H1 (cell line): ENCODE data around the gene KCNK4. TPM values are rescaled to one million over a fixed set of nuclear protein-coding genes. Genes with fewer than 3 reads are reported as not detected.

Experiments
- CTCF ChIA-PET: fragments of 300-600 bp; sonication (Branson Sonifier 250); formaldehyde crosslinking; loops from one replicate; lab custom pipeline; 2021; ENCODE audit not compliant: partially characterized antibody; lab: Charles Lee
- POLR2A ChIA-PET: fragments of 300-600 bp; sonication (Branson Sonifier 250); formaldehyde crosslinking; loops from one replicate; lab custom pipeline; 2021; ENCODE audit warnings: inconsistent platforms; ENCODE audit not compliant: partially characterized antibody; lab: Charles Lee
- DNase-seq, 2 experiments: peaks; one replicate each; pipeline versions ENCODE4 v3.0.0 to v3.0.0-alpha.2; 2010 to 2022; ENCODE audit warnings: low spot score in 2 of 2, low read depth in 1 of 2, mixed read lengths in 1 of 2
- FAIRE-seq: peaks from 2 replicates; lab custom pipeline; 2011; peaks lifted over from hg19 to GRCh38; lab: Jason Lieb, UNC
- H2AFZ ChIP-seq: 2 replicates; pipeline ENCODE4 v1.8.1; 2012; ENCODE audit warnings: low read length, inconsistent platforms
- H2AK5ac ChIP-seq: 2 replicates; pipeline ENCODE4 v1.6.1; 2013; ENCODE audit warnings: low read depth, low read length
- H2BK120ac ChIP-seq: replicated peaks from 2 replicates; pipeline ENCODE3; 2013; ENCODE audit warnings: low read depth, low read length, inconsistent platforms
- H2BK12ac ChIP-seq: 2 replicates; pipeline ENCODE4 v1.6.1; 2013; ENCODE audit warnings: low read depth, low read length
- H2BK15ac ChIP-seq: 2 replicates; pipeline ENCODE4 v1.6.1; 2013; ENCODE audit warnings: low read length
- H2BK20ac ChIP-seq: 2 replicates; pipeline ENCODE4 v1.6.1; 2013; ENCODE audit warnings: low read length
- H2BK5ac ChIP-seq: 2 replicates; pipeline ENCODE4 v1.6.1; 2013; ENCODE audit warnings: low read depth, low read length
- H3K14ac ChIP-seq: 2 replicates; pipeline ENCODE4 v1.6.1; 2013; ENCODE audit warnings: inconsistent platforms; ENCODE audit not compliant: insufficient read length
- H3K18ac ChIP-seq: 2 replicates; pipeline ENCODE4 v1.6.1; 2013; ENCODE audit warnings: low read length; ENCODE audit errors: extremely low read depth
- H3K23ac ChIP-seq: 2 replicates; pipeline ENCODE4 v1.6.1; 2013; ENCODE audit warnings: inconsistent platforms; ENCODE audit not compliant: insufficient read length
- H3K23me2 ChIP-seq: 2 replicates; pipeline ENCODE4 v1.6.1; 2013; ENCODE audit warnings: low read depth, low read length
- H3K27ac ChIP-seq: 2 replicates; pipeline ENCODE4 v1.6.1; 2011; ENCODE audit warnings: low read depth, low read length, inconsistent platforms
- H3K27me3 ChIP-seq, 4 experiments: replicated peaks in 1 of 4; 1 replicate in 1 of 4; 2 replicates in 3 of 4; pipeline versions ENCODE4 v1.6.1 to v1.8.1; 2011 to 2013; ENCODE audit warnings: low read length in 3 of 4, mild to moderate bottlenecking in 3 of 4, inconsistent platforms in 2 of 4, mixed read lengths in 2 of 4, moderate library complexity in 1 of 4; ENCODE audit not compliant: control insufficient read depth in 3 of 4, insufficient read depth in 3 of 4; ENCODE audit errors: extremely low read depth in 1 of 4
- H3K36me3 ChIP-seq, 4 experiments: 2 replicates each; pipeline versions ENCODE4 v1.6.1 to v1.8.1; 2011 to 2013; ENCODE audit warnings: mild to moderate bottlenecking in 4 of 4, low read length in 3 of 4, moderate library complexity in 2 of 4, control low read depth in 1 of 4, inconsistent platforms in 1 of 4; ENCODE audit not compliant: insufficient read depth in 4 of 4, control insufficient read depth in 2 of 4
- H3K4ac ChIP-seq: replicated peaks from 2 replicates; pipeline ENCODE3; 2013; ENCODE audit warnings: low read length, low read depth, mixed read lengths, inconsistent platforms; ENCODE audit not compliant: insufficient read length
- H3K4me1 ChIP-seq, 4 experiments: replicated peaks in 1 of 4; 1 replicate in 1 of 4; 2 replicates in 3 of 4; pipeline versions ENCODE4 v1.6.1 to v1.8.1; 2011 to 2013; ENCODE audit warnings: low read length in 3 of 4, inconsistent platforms in 2 of 4, mixed read lengths in 1 of 4; ENCODE audit not compliant: insufficient read depth in 4 of 4, control insufficient read depth in 3 of 4
- H3K4me2 ChIP-seq, 2 experiments: 2 replicates each; pipeline versions ENCODE4 v1.6.1 to v1.8.1; 2011 to 2013; ENCODE audit warnings: low read depth in 2 of 2, low read length in 2 of 2, control low read depth in 1 of 2, inconsistent platforms in 1 of 2, mild to moderate bottlenecking in 1 of 2; ENCODE audit not compliant: insufficient read depth in 1 of 2
- H3K4me3 ChIP-seq, 4 experiments: fragments of 200-600, 300-600 bp in 1 of 4; sonication (generic), shearing (Covaris generic), sonication (Bioruptor Twin) in 1 of 4; 2 replicates each; pipeline versions ENCODE4 v1.5.1 to v1.8.1; 2011 to 2016; ENCODE audit warnings: low read length in 4 of 4, low read depth in 3 of 4, control low read depth in 2 of 4, inconsistent platforms in 2 of 4, mild to moderate bottlenecking in 2 of 4, mixed read lengths in 1 of 4, moderate library complexity in 1 of 4; ENCODE audit not compliant: insufficient read depth in 2 of 4; ENCODE audit errors: extremely low read depth in 1 of 4
- H3K56ac ChIP-seq: replicated peaks from 2 replicates; pipeline ENCODE3; 2013; ENCODE audit warnings: low read depth, mild to moderate bottlenecking, mixed read lengths, low read length, inconsistent platforms; ENCODE audit not compliant: insufficient read length
- H3K79me1 ChIP-seq: 2 replicates; pipeline ENCODE4 v1.6.1; 2013; ENCODE audit warnings: low read depth, low read length, control low read depth
- H3K79me2 ChIP-seq, 2 experiments: 2 replicates each; pipeline versions ENCODE4 v1.6.1 to v1.8.1; 2012 to 2013; ENCODE audit warnings: low read length in 2 of 2, mild to moderate bottlenecking in 2 of 2, inconsistent platforms in 1 of 2; ENCODE audit not compliant: insufficient read depth in 2 of 2, control insufficient read depth in 1 of 2
- H3K9ac ChIP-seq, 4 experiments: replicated peaks in 1 of 4; 1 replicate in 1 of 4; 2 replicates in 3 of 4; pipeline versions ENCODE4 v1.6.1 to v1.8.1; 2011 to 2013; ENCODE audit warnings: low read depth in 3 of 4, low read length in 3 of 4, control low read depth in 2 of 4, mild to moderate bottlenecking in 2 of 4, moderate library complexity in 2 of 4, inconsistent platforms in 1 of 4; ENCODE audit errors: extremely low read depth in 1 of 4
- H3K9me3 ChIP-seq, 2 experiments: 2 replicates each; pipeline versions ENCODE4 v1.6.1 to v1.8.1; 2012 to 2013; ENCODE audit warnings: mild to moderate bottlenecking in 2 of 2, moderate library complexity in 2 of 2, control low read depth in 1 of 2, inconsistent platforms in 1 of 2, low read depth in 1 of 2, low read length in 1 of 2, mixed read lengths in 1 of 2; ENCODE audit not compliant: insufficient read depth in 2 of 2
- H4K20me1 ChIP-seq, 2 experiments: replicated peaks in 1 of 2; 2 replicates each; pipeline versions ENCODE3 to v1.8.1; 2011 to 2013; ENCODE audit warnings: inconsistent platforms in 2 of 2, low read length in 2 of 2, mild to moderate bottlenecking in 1 of 2; ENCODE audit not compliant: insufficient read depth in 2 of 2, control insufficient read depth in 1 of 2
- H4K5ac ChIP-seq: 2 replicates; pipeline ENCODE4 v1.6.1; 2013; ENCODE audit warnings: low read length, low read depth, mixed read lengths, inconsistent platforms; ENCODE audit not compliant: insufficient read length
- H4K8ac ChIP-seq: 2 replicates; pipeline ENCODE4 v1.8.0; 2013; ENCODE audit warnings: mild to moderate bottlenecking, moderate library complexity, low read length, inconsistent platforms; ENCODE audit not compliant: insufficient read depth; ENCODE audit errors: extremely low read depth
- H4K91ac ChIP-seq: replicated peaks from 2 replicates; pipeline ENCODE3; 2013; ENCODE audit warnings: low read length, mixed read lengths, inconsistent platforms; ENCODE audit not compliant: insufficient read length
- CBX5 ChIP-seq: fragments of 300-800, 300-1000 bp; sonication (generic); IDR thresholded peaks from 2 replicates; pipeline ENCODE4 v1.7.1; 2016; ENCODE audit warnings: antibody characterized with exemption, low read length, low read depth
- CBX8 ChIP-seq: fragments of 300-800, 300-1000 bp; sonication (generic); IDR thresholded peaks from 2 replicates; pipeline ENCODE4 v1.7.1; 2016; ENCODE audit warnings: low read depth, low read length, borderline replicate concordance
- EZH2 ChIP-seq: fragments of 200-600 bp; sonication (generic); IDR thresholded peaks from 2 replicates; pipeline ENCODE4 v1.7.1; 2012; ENCODE audit warnings: low read depth, mild to moderate bottlenecking, moderate library complexity, low read length, inconsistent platforms; ENCODE audit not compliant: severe bottlenecking
- FOSL1 ChIP-seq: IDR thresholded peaks from 2 replicates; pipeline ENCODE4 v1.6.1; 2011; ENCODE audit warnings: mild to moderate bottlenecking, low read depth, low read length, moderate library complexity; ENCODE audit not compliant: insufficient read depth
- HDAC2 ChIP-seq, 2 experiments: fragments of 300-600 bp in 1 of 2; sonication (generic) in 1 of 2; IDR thresholded peaks; 2 replicates each; pipeline ENCODE4 v1.6.1; 2011 to 2012; ENCODE audit warnings: low read depth in 2 of 2, low read length in 2 of 2, mild to moderate bottlenecking in 2 of 2, moderate library complexity in 2 of 2, borderline replicate concordance in 1 of 2, inconsistent platforms in 1 of 2
- JUND ChIP-seq: IDR thresholded peaks from 2 replicates; pipeline ENCODE4 v1.6.1; 2011; ENCODE audit warnings: mild to moderate bottlenecking, improper control_type of control experiment, low read length
- KDM1A ChIP-seq: fragments of 200-600, 300-600 bp; sonication (generic); IDR thresholded peaks from 2 replicates; pipeline ENCODE4 v1.7.1; 2016; ENCODE audit warnings: mild to moderate bottlenecking, low read length, borderline replicate concordance
- NANOG ChIP-seq: IDR thresholded peaks from 2 replicates; pipeline ENCODE4 v1.6.1; 2011; ENCODE audit warnings: low read length, low read depth, mild to moderate bottlenecking, inconsistent platforms; ENCODE audit not compliant: insufficient read depth, poor library complexity, severe bottlenecking
- SIN3A ChIP-seq, 2 experiments: IDR thresholded peaks in 1 of 2; conservative IDR thresholded peaks in 1 of 2; 2 replicates each; pipeline ENCODE4 v1.6.1; 2011 to 2012; ENCODE audit warnings: low read length in 2 of 2, improper control_type of control experiment in 1 of 2, low read depth in 1 of 2, mild to moderate bottlenecking in 1 of 2
- SIX5 ChIP-seq: IDR thresholded peaks from 2 replicates; pipeline ENCODE4 v1.6.1; 2011; ENCODE audit warnings: mild to moderate bottlenecking, low read depth, low read length
- SP1 ChIP-seq: IDR thresholded peaks from 2 replicates; pipeline ENCODE4 v1.6.1; 2011; ENCODE audit warnings: low read depth, low read length
- WGBS, 2 experiments: shearing (Covaris generic) in 1 of 2; methylation state at CpG; one replicate each; pipeline versions ENCODE4 v1.1.6 to v1.1.7; 2013 to 2015; ENCODE audit warnings: low lambda C conversion rate in 2 of 2, mixed read lengths in 2 of 2, inconsistent platforms in 1 of 2, low coverage in 1 of 2, missing lambda C conversion rate in 1 of 2; ENCODE audit not compliant: insufficient replicate concordance in 2 of 2, insufficient coverage in 1 of 2, insufficient read length in 1 of 2; ENCODE audit errors: extremely low coverage in 1 of 2, missing lambda C conversion rate in 1 of 2; 5-methylcytosine and 5-hydroxymethylcytosine counted together
- polyA plus RNA-seq, 7 experiments: library from polyadenylated mRNA; depleted of rRNA in 3 of 7; stranded (reverse) in 5 of 7; unstranded in 2 of 7; fragments of >200 nt in 5 of 7; fragments of 200-250 nt in 2 of 7; gene quantifications; 1 replicate in 5 of 7; 2 replicates in 1 of 7; 4 replicates in 1 of 7; pipeline versions ENCODE4 v1.2.1 to v1.2.3, GENCODE V29; 2011 to 2013; ENCODE audit warnings: missing spikeins in 2 of 7, mixed read lengths in 2 of 7
- total RNA-seq: library from RNA; stranded (reverse); fragmentation: NEBNext Ultra II Directional; extraction: Animal tissue kit (Norgen Biotek cat#: 25700); gene quantifications from 2 replicates; pipeline ENCODE4 v1.2.1, GENCODE V29; 2021

Gene KCNK4
- total and polyA plus RNA-seq, 2 of the 8 experiments (the other 6 are each of a cell fraction or from before 2014, with no cell fraction given): 0.19 TPM; not detected in 1

DNA sequence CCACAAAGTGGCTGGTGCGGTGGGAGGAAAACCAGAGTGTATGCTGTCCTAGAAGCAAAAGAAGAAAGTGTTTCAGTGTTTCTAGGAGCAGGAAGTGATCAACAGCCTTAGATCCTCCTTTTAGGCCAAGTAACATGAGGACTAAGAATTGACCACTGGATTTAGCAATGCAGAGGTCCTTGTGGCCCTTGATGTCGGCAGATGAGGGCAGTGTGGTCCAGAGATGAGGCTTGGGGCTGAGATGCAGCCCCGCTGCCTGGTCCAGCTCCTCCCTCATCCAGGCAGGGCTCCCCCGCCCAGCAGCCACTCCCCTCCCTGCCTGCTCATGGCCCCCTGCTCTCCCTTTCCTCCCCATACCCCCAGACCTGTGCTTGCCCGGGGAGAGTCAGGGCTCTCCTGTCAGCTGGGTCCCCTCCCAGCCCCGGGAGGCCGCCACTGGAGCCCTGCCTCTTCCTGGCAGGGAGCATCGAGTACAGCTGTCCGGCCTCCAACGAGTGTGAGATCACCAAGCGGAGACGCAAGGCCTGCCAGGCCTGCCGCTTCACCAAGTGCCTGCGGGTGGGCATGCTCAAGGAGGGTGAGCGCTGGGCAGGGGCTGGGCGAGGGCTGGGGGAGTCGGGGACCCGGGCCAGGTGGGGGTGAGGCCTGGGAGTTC lies 22.5 kb downstream of the KCNK4 start:
- peaks cover 5% of the 10 kb centered on the region; the same call in 1 of the 2 replicates for H3K79me1 ChIP-seq
- H3K9me3 ChIP-seq: no peaks in the 10 kb centered on the region
- WGBS, 2 experiments: 98% methylated on average over 15 of the region's 18 CpGs; no CpG with 5 or more reads in 1 of the 2 experiments
- TF ChIP-seq JUND (no peak), SIN3A (conservative IDR thresholded peaks at IDR 0.05 in 1 of 2, IDR thresholded peaks at IDR 0.05 in 1 of 2; ENCODE audit: low read depth in 1 of 2, low read length in 2 of 2) (no peak), CBX8 (no peak), SP1 (no peak), CBX5 (no peak), FOSL1 (no peak), KDM1A (no peak), NANOG (no peak), HDAC2 (IDR thresholded peaks at IDR 0.05; ENCODE audit: borderline replicate concordance in 1 of 2, low read depth in 2 of 2, low read length in 2 of 2) (no peak), SIX5 (no peak), EZH2 (no peak)

More for the DNA sequence above, 22.5 kb downstream of the KCNK4 start:
- Histone ChIP-seq H2BK20ac (no peak overlapping the region), H3K4me3 (no peak overlapping the region), H3K9ac (no peak overlapping the region), H4K8ac (no peak overlapping the region), H3K4me2 (no peak overlapping the region), H2BK120ac (no peak overlapping the region), H3K4me1 (peaks cover 0 to 5% (median 2%) of the 10 kb centered on the region in 4 experiments; a peak in 4 of 7 replicates), H3K56ac (no peak overlapping the region), H3K23me2 (peaks cover 2% of the 10 kb centered on the region; the same call in 1 of the 2 replicates), H3K14ac (no peak overlapping the region), H2BK15ac (no peak overlapping the region), H3K4ac (no peak overlapping the region), H4K20me1 (peaks cover 0 to 3% of the 10 kb centered on the region in 2 experiments), H3K27ac (no peak overlapping the region), H4K5ac (no peak overlapping the region), H2AK5ac (no peak overlapping the region), H3K79me2 (peaks cover 0 to 12% of the 10 kb centered on the region in 2 experiments; a peak in 2 of 4 replicates), H4K91ac (no peak overlapping the region), H3K18ac (no peak overlapping the region), H3K23ac (no peak overlapping the region), H2BK12ac (no peak overlapping the region), H3K36me3 (peaks cover 0 to 16% (median 10%) of the 10 kb centered on the region in 4 experiments; a peak in 7 of 8 replicates), H3K27me3 (no peaks in the 10 kb centered on the region), H2BK5ac (no peak overlapping the region), H2AFZ (no peak overlapping the region)
- DNase-seq (no peak), FAIRE-seq (no peak)
- POLR2A ChIA-PET: interaction anchor here (0.5 to 6.6 kb wide), 9 partner anchors 9 to 66 kb away, joined by 3 to 61 read pairs (median 3); no protein-coding TSS in a partner anchor
- CTCF ChIA-PET: interaction anchor here (1.1 to 20.8 kb wide), 6 partner anchors 10 to 337 kb away, joined by 3 to 614 read pairs (median 6); partner anchors contain the start of gene CCDC88B
